Subcutaneous adipose tissue (tissue), 4 donors: ENCODE results near the gene INKA2. TPM values are rescaled to one million over a fixed set of nuclear protein-coding genes. Genes with fewer than 3 reads are reported as not detected.

Experiments used
- CTCF ChIP-seq: fragments of 450-650 bp; IDR thresholded peaks from one replicate; pipeline ENCODE4 v1.5.1; 2016; ENCODE audit warnings: low read depth, mild to moderate bottlenecking, control low read depth, antibody characterized with exemption, moderate library complexity
- total RNA-seq, 4 donors: library from RNA; depleted of rRNA; stranded (reverse); fragments of >200 nt; gene quantifications; one replicate each; pipeline ENCODE4 v1.1.0, GENCODE V29; 2016

Gene INKA2
- total RNA-seq, 4 donors from 2014 or later = 3.7 to 10.5 (median 4.1) TPM

GRCh38 chr1:111709986-111710385, 29.2 kb downstream of the INKA2 start:
- no peak for TF ChIP-seq CTCF

- TF ChIP-seq CTCF = no peak
Observed at GRCh38 chr1:111707906-111708305, 31.3 kb downstream of the INKA2 start.

GRCh38 chr1:111706921-111707320, 32.3 kb downstream of the INKA2 start:
- TF ChIP-seq CTCF = no peak

GRCh38 chr1:111705841-111706240, 33.4 kb downstream of the INKA2 start:
- no peak for TF ChIP-seq CTCF

GRCh38 chr1:111704776-111705175, 34.4 kb downstream of the INKA2 start:
- no peak for TF ChIP-seq CTCF

GRCh38 chr1:111704240-111704639, 35.0 kb downstream of the INKA2 start:
- TF ChIP-seq CTCF = no peak

GRCh38 chr1:111702504-111703050, 36.6 kb downstream of the INKA2 start:
- TF ChIP-seq CTCF = no peak
